ENCODE data around the gene REEP6.

The REEP6 gene

DNA sequence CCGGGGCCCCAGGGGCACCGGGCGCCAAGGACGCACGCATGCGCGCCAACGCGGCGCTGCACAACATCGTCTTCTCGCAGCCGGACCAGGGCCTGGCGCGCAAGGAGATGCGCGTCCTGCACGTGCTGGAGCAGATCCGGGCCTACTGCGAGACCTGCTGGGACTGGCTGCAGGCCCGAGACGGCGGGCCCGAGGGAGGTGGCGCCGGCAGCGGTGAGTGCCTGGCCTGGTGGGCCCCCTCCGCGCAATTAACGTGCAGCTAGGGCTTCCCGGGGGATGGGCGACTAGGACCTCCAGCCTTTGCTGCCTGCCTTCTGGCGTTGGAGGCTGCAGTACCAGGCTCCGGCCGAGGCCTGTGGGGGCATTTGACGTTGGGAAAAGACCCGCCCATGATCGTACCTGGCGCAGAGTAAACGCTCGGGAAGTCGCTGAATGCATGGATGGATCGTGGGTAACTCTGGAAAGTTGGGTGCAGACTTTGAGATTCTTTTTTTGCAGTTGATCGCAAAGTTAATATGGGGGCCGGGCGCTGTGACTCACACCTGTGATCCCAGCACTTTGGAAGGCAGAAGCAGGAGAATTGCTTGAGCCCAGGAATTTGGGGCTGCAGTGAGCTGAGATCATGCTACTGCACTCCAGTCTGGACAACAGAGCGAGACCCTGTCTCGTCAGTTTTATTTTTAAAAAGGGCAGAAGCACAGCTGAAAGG is 33.8 kb upstream of the REEP6 start:
- DNase-seq = no peak

DNA sequence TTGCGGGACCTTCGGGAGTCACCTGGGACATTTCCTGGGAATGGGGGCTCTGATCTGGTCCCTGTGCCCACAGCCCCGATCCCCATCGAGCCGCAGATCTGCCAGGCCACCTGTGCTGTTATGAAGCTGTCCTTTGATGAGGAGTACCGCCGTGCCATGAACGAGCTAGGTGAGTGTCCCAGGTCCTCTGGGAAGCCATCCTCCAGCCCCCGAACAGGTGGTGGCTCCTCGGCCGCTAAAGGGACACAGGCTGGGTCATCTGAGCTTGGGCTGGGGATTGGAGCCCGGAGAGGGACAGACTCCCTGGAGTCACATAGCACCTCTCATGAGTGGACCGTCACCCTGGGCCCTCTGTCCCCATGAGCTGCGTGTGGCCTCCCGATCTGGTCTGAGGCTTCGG is 33.1 kb upstream of the REEP6 start:
- no peak for DNase-seq

DNA sequence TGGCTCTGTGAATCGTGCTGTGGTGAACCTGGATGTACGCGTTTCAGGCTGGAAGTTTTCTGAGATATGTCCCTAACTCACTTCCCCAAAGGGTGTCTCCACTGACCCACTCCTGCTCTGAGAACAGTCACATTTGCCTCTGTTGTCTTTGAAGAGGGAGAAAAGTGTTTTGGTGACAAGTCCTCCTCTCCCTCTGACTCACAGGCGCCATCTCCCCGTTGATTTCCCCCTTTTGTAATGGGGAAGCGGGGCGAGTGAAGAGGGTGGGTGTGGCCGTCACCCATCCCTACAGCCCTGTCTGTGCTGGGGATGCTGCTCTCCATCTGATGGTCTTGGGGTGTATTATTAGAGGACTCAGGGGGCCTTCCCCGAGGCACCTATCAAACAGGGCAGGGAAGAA is 31.5 kb upstream of the REEP6 start:
- no peak for DNase-seq

DNA sequence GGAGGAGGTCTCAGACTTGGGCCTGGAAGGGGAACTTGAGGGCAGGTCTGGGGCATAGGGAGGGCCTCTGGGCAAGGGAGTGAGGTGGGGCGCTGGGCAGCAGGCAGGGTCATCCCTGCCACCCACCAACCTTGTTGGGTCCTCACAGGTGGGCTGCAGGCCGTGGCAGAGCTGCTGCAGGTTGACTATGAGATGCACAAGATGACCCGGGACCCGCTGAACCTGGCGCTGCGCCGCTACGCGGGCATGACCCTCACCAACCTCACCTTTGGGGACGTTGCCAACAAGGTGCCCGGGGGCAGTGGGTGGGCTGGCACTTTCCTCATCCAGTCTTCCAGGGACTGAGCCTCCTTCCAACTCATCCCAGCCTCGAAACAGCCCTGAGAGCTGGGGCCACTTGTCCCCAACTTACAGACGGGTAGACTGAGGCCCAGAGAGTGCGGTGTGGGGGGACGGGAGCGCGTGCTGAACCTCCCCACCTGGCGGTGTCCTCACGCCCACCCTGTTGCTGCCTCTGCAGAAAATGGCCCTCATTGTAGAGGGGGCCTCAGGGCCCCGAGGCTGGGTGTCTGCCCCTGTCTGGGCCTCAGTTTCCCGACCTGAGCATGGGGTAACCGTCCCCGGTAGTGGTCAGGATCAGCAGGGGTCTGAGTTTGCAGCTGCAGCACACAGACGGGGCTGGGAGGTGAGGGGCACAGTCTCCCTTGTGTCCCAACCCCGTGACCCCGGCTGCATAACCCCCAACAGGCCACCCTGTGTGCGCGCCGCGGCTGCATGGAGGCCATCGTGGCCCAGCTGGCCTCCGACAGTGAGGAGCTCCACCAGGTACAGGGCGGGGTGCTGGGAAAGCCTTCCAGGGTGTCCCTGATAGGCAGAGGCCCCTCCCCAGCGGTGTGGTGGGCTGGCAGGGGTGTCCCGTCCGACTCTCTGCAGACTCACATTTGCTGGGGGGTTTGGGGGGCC is 30.7 kb upstream of the REEP6 start:
- DNase-seq = no peak

DNA sequence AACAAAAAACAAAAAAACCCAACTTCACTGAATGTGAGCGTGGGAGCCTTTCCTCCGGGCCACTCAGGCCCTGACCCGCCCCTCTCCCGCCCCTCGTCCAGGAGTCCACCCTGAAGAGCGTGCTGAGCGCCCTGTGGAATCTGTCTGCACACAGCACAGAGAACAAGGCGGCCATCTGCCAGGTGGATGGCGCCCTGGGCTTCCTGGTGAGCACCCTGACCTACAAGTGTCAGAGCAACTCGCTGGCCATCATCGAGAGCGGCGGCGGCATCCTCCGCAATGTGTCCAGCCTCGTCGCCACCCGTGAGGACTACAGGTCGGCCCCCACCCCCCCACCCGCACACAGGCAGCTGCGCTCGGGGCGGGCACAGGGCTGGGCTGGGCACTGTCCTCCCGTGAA is 29.1 kb upstream of the REEP6 start:
- DNase-seq = no peak

DNA sequence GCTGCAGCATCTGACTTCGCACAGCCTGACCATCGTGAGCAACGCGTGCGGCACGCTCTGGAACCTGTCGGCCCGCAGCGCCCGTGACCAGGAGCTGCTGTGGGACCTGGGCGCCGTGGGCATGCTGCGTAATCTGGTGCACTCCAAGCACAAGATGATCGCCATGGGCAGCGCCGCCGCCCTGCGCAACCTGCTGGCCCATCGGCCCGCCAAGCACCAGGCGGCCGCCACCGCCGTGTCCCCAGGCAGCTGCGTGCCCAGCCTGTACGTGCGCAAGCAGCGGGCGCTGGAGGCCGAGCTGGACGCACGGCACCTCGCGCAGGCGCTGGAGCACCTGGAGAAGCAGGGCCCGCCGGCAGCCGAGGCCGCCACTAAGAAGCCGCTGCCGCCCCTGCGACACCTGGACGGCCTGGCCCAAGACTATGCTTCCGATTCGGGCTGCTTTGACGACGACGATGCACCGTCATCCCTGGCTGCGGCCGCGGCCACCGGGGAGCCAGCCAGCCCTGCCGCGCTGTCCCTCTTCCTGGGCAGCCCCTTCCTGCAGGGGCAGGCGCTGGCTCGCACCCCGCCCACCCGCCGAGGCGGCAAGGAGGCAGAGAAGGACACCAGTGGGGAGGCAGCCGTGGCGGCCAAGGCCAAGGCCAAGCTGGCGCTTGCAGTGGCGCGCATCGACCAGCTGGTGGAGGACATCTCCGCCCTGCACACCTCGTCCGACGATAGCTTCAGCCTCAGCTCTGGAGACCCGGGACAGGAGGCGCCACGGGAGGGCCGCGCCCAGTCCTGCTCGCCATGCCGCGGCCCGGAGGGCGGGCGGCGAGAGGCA is 25.6 kb upstream of the REEP6 start:
- DNase-seq = no peak

DNA sequence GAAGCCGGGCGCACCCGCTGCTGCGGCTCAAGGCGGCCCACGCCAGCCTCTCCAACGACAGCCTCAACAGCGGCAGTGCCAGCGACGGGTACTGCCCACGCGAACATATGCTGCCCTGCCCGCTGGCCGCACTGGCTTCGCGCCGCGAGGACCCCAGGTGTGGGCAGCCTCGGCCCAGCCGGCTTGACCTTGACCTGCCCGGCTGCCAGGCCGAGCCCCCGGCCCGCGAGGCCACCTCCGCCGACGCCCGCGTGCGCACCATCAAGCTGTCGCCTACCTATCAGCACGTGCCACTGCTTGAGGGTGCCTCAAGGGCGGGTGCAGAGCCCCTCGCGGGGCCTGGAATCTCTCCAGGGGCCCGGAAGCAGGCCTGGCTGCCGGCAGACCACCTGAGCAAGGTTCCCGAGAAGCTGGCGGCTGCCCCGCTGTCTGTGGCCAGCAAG is 24.9 kb upstream of the REEP6 start:
- DNase-seq = no peak

DNA sequence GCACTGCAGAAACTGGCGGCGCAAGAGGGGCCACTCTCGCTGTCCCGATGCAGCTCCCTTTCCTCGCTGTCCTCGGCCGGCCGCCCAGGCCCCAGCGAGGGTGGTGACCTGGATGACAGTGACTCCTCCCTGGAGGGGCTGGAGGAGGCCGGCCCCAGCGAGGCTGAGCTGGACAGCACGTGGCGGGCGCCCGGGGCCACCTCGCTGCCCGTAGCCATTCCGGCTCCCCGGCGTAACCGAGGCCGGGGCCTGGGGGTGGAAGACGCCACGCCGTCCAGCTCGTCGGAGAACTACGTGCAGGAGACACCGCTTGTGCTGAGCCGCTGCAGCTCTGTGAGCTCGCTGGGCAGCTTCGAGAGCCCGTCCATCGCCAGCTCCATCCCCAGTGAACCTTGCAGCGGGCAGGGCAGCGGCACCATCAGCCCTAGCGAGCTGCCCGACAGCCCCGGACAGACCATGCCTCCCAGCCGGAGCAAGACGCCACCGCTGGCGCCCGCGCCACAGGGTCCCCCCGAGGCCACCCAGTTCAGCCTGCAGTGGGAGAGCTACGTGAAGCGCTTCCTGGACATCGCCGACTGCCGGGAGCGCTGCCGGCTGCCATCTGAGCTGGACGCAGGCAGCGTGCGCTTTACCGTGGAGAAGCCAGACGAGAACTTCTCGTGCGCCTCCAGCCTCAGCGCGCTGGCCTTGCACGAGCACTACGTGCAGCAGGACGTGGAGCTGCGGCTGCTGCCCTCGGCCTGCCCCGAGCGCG is 24.3 kb upstream of the REEP6 start:
- DNase-seq = no peak

DNA sequence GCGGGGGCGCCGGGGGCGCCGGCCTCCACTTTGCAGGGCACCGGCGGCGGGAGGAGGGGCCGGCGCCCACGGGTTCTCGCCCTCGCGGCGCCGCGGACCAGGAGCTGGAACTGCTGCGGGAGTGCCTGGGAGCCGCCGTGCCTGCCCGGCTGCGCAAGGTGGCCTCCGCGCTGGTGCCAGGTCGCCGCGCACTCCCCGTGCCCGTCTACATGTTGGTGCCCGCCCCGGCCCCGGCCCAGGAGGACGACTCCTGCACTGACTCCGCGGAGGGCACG is 23.8 kb upstream of the REEP6 start:
- DNase-seq = no peak

DNA sequence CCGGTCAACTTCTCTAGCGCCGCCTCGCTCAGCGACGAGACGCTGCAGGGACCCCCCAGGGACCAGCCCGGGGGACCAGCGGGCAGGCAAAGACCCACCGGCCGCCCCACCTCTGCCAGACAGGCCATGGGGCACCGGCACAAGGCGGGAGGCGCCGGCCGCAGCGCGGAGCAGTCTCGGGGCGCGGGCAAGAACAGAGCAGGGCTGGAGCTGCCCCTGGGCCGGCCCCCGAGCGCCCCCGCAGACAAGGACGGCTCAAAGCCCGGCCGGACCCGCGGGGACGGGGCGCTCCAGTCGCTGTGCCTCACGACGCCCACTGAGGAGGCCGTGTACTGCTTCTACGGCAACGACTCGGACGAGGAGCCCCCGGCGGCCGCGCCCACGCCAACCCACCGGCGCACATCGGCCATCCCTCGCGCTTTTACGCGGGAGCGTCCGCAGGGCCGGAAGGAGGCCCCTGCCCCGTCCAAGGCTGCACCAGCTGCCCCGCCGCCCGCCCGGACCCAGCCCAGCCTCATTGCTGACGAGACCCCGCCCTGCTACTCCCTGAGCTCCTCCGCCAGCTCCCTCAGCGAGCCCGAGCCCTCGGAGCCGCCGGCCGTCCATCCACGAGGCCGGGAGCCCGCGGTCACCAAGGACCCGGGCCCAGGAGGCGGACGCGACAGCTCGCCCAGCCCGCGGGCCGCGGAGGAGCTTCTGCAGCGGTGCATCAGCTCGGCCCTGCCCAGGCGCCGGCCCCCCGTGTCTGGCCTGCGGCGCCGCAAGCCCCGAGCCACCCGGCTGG is 23.3 kb upstream of the REEP6 start:
- no peak for DNase-seq

DNA sequence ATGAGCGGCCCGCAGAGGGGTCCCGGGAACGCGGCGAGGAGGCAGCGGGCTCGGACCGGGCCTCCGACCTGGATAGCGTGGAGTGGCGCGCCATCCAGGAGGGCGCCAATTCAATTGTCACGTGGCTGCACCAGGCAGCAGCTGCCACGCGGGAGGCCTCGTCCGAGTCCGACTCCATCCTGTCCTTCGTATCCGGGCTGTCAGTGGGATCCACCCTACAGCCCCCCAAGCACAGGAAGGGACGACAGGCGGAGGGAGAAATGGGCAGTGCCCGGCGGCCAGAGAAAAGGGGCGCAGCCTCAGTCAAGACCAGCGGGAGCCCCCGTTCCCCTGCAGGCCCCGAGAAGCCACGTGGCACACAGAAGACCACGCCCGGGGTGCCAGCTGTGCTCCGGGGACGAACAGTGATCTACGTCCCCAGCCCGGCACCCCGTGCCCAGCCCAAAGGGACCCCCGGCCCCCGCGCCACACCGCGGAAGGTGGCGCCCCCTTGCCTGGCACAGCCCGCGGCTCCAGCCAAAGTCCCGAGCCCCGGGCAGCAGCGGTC is 22.6 kb upstream of the REEP6 start:
- no peak for DNase-seq

DNA sequence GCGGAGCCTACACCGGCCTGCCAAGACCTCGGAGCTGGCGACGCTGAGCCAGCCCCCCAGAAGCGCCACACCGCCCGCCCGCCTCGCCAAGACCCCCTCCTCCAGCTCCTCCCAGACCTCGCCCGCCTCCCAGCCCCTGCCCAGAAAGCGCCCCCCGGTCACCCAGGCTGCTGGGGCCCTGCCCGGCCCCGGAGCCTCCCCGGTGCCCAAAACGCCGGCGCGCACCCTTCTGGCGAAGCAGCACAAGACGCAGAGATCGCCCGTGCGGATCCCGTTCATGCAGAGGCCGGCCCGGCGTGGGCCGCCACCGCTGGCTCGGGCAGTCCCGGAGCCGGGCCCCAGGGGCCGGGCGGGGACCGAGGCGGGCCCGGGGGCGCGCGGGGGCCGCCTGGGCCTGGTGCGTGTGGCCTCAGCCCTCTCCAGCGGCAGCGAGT is 22.1 kb upstream of the REEP6 start:
- DNase-seq = peak in 1 of 2 experiments; percentile 55

DNA sequence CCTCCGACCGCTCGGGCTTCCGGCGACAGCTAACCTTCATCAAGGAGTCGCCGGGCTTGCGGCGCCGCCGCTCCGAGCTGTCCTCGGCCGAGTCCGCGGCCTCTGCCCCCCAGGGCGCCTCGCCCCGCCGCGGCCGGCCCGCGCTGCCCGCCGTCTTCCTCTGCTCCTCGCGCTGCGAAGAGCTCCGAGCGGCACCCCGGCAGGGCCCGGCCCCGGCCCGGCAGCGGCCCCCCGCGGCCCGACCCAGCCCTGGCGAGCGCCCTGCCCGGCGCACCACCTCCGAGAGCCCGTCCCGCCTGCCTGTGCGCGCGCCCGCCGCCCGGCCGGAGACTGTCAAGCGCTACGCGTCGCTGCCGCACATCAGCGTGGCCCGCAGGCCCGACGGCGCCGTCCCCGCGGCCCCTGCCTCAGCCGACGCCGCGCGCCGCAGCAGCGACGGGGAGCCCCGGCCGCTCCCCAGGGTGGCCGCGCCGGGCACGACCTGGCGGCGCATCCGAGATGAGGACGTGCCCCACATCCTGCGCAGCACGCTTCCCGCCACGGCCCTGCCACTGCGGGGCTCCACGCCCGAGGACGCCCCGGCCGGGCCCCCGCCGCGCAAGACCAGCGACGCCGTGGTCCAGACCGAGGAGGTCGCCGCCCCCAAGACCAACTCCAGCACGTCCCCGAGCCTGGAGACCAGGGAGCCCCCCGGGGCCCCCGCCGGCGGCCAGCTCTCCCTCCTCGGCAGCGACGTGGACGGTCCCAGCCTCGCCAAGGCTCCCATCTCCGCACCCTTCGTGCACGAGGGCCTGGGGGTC is 21.5 kb upstream of the REEP6 start:
- peak in 1 of 2 experiments; percentile 35 for DNase-seq

DNA sequence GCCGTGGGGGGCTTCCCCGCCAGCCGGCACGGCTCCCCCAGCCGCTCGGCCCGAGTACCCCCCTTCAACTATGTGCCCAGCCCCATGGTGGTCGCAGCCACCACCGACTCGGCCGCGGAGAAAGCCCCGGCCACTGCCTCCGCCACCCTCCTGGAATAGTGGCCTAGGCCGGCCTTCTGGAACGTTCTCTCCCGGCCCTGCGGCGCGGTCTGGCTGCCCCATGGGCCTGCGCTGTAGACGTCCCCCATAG is 21.0 kb upstream of the REEP6 start:
- no peak for DNase-seq

DNA sequence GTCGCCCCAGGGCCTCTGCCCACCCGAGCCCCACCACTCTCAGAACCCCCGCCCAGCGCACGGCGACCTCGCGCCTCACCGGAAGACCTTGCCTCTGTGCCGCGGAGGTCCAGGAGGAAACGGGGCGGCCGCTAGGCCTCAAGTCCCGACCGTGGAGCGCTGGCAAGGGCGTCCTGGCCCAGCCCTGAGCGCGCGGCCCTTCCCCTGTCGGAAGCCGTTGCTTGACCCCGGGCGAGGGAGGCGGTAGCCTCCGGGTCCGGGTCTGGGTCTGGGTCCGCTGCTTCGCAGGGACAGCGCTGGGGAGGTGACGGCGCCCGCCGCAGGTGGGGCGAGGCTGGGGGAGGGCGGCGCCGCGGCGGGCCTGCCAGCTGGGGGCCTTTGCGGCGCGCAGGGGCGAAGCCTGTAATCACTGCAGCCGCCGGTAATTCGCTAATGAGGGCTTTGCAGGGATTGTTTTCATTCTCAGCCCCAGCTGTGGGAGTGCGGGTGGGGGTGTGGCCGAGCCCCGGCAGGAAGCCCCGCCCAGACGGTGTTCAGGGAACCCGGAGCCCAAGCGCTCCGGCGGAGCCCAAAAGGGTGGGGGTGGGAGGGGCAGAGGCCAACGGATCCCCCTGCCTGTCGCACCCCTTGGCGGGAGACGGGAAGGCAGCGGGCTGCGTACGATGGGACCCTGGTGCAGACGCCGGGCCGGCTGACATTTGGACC is 20.5 kb upstream of the REEP6 start:
- peak; percentile 73 to 75 for DNase-seq

DNA sequence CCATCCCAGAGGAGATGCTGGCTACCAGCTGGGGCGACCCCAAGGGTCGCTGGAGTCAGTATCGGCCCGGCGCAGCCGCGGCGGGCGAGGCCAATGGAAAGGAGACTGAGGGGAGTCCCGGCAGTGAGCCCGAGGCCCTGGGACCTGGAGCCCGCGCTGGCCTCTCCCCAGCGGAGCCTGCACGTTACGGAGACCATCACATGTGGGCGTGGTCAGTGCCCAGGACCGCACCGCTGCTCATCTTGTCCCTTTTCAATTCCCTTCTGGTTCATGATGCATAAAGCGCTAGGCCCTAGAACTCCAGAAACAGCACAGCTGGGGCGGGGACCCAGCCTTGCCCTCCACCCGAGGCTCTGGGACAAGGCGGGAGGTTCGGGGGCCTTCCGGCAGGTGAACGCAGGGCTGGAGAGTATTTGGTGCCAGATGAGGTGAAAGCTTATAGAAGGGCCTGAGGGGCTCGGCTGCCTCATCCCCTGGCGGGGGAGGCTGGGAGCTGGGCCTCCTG is 19.9 kb upstream of the REEP6 start:
- no peak for DNase-seq

DNA sequence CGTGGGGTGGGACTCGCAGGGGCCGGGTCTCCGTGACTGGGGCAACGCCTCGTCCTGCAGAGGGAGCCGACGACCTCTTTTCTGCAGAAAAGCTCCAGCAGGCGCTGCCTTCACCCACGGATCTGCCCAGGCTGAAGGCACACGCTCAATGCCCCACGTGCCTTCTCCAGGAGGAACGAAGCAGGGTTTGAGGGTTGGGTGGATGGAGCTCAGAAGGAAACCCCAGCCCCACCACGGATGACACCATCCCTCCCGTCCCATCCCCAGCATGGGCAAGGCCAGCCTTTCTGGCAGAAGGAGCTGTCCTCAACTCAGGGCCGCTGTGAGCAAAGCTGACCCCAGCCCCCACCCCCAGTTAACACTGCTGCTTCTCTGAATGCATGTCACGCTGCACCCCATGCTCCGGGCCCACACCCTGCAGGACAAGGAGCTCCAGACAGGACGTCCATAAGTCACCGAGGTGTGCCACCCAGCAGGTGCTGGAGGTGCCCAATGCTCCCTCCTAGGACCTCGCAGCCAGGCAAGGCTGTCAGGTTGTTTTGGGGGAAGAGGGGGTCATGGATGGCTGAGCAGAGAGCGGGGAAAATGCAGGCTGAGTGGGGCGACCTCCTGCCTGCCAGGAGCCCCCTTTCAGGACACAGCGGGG is 19.3 kb upstream of the REEP6 start:
- no peak for DNase-seq

DNA sequence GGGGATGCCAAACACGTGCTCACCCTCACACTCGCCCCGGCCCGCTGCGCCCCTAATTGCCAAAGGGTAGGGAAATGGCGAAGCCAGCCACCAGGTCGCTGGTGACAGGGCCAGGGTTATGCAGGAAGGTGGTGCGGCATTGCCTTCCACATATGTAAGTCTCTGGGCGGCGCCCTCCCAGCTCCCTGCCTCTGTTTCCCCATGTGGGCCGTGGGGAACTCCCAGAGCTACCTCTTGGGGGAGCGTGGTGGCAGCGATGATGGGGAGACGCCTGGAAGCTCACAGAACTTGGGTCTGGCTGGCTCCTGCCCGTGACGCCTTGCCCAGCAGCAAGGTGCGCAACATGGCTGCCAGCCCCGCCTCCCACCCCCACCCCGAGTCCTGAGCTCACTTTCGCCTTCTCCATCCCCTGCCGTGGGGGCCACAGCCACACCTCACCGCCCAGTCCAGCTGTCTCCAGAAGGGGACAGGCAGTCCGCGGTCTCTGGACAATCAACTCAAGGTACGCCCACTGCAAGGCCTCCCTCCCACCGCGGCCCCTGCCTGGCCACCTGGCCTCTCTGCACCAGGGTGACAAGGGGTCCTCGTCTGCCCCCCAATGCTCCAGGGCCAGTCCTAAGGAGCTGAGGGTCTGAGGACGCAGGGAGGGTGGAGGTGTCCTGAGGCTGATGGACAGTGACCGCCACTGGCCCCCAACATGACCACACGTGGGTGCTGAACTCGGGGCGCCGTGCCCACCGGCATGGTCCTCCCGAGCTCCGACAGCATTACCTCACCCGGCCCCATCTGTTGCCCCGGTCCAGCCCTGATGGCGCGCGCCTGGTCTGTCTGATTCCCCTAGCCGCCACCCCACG is 18.5 kb upstream of the REEP6 start:
- DNase-seq = no peak

Data from stimulated activated CD4-positive, alpha-beta T cell treated with anti-CD3 and anti-CD28 coated beads, Interleukin-4, amount 100 ng/mL, for 4 hours (primary cell).